GM19324 (cell line): ENCODE measurements around the gene B4GAT1.
"Not testable (repeated sequence)": the region's sequence is repeated elsewhere in the genome, so short reads cannot be mapped to it uniquely, and the experiment has no call there.

ENCODE experiments used
- ATAC-seq: cut with Tn5 transposase; IDR thresholded peaks from one replicate; pipeline ENCODE4 v1.9.1; 2021; ENCODE audit warnings: mild to moderate bottlenecking, moderate library complexity; ENCODE audit not compliant: unreplicated experiment, low FRiP score

The B4GAT1 gene

DNA sequence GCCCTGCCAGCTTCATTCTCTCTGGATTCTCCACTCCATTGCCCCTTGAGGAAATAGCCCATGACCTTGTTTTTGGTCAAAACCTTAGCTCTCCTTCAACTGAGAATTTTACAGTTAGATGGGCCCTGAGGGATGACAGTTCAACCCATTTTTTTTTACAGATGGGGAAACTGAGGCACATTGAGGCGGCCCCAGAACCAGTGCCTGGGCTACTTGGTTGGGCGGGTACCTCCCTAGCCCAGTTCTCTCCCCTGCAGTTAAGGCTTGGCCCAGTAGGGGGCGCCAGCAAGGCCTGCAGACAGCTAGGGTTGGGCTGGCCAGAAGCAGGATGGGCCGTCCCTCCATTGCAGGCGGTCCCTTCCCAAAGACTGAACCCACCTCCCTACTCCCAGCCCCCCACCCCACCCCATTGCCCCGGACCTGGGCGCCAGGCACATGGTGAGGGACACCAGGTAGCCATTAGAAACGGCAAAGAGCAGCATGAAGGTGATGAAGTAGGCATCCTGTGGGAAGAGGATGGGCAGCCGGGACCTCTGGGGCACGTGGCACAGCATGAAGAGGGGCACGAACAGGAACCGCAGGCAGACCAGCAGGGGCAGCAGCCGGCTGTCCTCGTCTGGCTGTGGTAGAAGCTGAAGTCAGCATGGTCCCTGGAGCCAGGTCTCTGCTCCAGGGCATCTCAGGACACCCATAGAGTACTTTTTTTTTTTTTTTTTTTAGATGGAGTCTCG, 16.5 kb upstream of the B4GAT1 start:
- no peak for ATAC-seq

DNA sequence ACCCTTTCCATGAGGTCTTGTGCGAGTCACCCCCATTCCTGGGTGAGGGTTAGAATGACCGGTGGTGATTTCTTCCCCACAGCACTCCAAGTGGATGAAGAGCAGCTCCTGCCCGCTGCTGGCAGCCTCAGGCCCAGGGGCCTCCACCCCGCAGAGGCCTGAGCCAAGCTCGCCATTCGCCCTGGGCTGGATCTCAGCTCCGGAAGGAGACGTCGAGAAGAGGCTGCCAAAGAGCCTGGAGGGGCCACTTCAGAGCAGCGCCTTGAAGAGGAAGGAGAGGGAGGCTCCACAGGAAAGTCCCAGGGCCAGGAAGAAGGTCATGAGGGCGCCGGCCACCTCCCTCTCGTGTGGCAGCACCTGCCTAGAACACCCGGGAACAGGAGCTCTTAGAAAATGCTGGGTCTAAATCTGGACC, 15.8 kb upstream of the B4GAT1 start:
- ATAC-seq = no peak

DNA sequence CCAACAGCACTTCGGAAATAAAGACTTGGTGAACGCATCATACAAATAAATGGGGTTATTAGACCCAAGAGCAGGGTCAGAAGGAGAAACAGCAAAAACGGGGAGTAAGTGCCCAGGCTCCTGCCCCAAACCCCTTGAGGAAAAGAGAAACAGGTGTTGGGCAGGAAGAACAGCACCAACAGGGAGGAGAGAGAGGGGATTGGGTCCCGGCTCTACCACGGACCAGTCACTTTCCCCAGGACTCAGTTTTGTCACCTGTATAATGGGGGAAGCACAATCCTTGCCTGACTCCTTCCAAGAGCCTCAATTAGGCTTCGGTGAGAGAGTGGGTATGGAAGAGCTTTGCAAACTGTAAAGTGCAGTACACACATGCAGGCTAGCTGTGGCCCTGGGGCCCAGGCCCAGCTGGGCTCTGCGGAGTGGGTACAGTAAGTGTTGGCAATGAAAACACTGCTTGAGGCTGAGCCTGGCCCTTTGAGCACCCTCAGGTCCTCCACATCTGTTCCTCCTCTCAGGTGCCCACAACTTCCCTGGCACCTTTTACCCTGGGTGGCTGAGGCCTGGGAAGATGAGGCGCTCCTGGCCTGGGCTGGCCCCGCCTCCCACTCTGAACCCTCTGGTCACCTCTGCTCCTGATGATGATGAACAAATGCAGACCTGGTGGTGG, 15.2 kb upstream of the B4GAT1 start:
- no peak for ATAC-seq

DNA sequence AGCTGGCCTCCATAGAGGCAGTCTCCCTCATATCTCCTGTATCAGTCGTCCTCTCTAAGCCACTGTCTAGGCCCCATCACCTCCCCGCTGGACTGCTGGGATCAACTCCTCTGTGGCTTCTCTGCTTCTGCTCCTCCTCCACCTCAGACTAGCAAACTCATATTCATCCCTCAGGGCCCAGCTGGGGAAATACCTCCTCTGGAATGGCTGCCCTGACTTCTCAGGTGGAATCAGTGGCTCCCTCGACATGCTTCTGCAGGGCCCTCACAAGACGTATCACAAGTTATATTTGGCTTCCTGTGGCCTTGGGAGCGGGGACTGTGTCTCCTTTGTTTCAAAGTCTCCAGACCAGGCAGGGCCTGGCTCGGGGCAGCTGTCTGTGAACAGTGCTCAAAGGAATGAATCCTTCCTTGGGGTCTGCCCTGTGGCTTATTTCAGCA, 14.1 kb upstream of the B4GAT1 start:
- no peak for ATAC-seq

DNA sequence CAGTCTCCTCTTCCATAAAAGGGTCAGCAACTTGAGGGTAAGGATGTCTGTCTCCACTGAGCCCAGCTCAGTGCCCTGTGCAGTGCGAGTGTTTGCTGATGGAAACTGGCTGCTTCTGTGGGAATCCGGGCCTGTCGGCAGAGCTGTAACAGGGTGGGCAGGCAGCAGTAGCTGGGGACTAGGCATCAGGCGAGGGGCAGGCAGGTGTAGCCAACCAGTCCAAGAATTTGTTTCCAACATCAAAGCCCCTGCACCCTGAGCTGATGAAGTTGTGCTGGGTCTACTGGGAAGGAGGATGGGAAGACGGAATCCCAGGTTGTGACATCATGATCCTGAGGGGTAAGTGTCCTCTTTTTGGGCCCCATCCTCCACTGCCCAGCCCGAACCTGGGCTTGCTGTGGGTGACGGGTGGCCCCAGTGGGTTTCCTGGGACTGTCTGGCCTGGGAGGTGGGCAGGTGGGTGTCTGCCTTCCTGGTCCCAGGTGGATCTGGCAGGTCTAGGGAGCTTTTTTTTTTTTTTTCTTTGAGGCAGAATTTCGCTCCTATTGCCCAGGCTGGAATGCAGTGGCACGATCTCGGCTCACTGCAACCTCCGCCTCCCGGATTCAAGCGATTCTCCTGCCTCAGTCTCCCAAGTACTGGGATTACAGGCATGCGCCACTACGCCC, 13.1 kb upstream of the B4GAT1 start:
- ATAC-seq = no peak

DNA sequence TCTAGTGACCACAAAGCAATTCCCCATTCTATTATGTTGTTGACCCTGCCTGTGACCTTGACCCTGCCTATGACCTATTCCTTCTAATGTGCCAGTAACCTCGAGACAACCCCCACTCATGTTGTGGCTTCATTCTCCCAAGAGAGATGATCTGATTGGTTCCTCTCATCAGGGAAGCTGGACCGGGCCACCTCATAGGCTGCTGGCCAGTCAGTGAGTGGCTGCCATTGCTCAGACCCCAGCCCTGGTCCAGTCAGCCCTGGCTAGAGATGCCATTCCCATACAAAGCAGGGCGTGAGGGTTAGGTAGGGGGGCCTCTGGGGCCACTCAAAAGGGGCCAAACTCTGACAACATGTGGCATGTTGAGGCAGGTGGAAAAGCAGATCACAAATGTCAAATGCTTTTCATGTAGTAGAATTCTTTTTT, 12.2 kb upstream of the B4GAT1 start:
- ATAC-seq = no peak

DNA sequence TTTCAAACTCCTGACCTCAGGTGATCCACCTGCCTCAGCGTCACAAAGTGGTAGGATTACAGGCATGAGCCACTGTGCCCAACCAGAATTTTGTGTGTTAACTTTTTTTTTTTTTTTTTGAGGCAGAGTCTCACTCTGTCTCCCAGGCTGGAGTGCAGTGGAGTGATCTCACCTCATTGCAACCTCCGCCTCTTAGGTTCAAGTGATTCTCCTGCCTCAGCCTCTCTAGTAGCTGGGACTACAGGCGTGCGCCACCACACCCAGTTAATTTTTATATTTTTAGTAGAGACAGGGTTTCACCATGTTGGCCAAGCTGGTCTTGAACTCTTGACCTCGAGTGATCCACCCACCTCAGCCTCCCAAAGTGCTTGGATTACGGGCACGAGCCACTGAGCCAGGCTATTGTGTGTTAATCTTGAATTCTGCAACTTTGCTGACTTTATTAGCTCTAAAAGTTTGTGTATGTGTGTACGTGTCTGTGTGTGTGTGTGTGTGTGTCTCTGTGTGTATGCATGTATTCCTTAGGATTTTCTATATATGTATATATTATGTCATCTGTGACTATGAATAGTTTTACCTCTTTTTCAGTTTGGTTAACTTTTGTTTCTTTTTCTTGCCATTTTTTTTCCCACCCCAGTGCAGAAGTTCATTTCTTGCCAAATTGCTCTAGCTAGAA, 3.3 kb upstream of the B4GAT1 start:
- ATAC-seq = not testable (repeated sequence)

DNA sequence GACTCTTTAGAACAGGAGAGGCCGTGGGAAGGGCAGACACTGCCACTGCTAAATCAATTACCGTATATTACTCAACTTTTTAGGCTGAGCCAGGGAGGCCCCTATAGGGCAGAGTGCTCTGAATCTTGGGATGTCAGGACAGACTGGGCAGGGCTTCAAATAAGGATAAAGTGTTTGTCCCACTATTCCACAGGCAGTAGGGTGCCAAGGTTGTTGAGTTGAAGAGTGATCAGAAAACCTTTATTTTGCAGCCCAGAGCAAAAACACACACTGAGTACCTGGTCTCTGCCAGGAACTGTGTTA, 1.6 kb upstream of the B4GAT1 start:
- no peak for ATAC-seq

DNA sequence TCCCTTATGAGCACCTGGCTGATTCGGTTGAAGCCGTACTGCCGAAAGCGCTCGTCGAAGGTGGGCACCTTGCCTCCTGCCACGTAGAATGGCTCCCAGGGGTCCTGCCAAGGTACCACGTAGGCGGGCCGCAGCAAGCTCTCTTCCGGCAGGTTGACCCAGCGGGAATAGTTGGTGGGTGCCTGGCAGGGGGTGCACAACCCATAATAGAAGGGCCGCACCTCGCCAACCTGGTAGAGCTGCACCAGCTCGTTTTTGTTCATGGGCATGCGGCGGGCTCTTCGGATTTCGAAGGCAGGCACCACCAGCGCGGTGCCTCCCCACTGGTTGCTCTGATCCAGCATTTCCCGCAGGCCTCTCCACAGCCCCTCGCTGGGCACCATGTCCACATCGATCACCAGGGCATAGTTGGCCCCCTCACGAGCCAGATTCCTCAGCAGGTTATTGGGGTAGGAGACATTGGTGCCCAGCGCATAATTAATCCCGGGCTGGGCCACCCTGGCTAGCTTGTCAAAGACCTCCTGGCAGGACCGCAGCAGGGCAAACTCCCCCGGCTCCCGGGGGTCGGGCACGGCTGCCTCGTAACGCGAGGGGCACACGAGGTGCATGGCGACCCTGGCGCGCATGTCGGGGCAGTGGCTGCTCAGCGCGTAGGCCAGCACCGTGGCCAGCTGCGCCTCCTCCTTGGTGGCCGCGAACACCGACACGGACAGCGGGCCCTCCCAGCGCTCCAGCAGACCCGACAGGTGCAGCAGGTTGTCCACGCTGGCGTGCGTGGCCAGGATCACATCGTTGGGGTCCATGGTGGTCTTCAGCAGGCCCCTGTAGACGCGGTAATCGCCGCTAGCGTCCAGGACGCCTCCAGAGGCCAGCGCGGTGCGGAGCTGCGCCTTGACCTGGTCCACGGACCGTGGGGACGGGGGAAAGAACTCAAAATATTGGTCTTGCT, 679 bp downstream of the B4GAT1 start:
- peak; percentile 4 for ATAC-seq

DNA sequence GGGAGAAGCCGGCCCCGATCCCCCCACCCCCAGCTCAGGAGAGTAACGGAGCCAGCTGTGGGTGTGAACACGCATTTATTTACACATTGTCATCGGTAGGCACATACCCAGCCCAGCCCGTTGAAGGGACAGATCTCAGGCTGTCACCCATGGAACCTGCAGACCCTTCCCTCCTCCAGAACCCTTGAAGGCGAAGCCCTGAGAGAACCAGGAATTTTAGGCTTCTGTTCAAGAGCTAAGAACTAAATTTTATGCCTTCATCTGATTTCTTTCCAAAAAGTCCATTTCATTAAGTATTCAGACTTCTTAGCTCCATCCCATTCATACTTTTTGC, 2.1 kb downstream of the B4GAT1 start:
- no peak for ATAC-seq

DNA sequence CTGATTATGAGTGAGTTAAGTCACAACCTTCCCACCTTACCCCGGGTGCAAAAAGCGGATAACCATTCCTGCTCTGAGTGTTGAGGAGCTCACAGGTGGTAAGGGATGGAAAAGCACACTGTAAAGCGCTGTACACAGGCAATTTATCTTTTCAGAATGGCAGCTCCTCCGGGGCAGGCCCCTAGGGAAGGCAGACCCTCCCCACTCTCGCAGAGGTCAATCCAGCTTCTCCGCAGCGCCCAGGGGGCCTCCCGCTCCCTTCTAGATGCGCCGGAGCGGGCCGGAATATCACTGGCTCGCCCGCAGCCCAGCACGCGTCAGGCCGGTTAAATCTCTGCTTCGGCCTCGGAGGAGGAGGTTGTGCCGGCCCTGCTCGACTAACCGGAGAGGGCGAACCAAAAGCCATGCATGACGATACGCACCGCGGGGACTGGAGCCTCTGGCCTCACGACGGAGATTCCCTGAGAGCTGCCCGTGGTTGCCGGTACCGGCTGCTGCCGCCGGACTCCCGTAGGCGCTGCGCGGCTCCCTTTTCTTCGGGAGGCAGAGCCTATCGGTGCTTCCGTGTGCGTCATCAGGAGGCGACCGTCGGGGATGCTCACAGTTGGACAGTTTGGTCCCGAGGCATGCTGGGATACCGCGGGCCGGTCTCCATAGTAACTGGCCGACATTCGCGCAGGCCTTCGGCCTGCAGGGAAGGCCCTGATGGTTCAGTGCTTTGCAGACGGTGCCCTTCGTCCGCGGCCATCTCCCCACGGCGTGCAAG, 2.7 kb downstream of the B4GAT1 start, which contains the start of gene BRMS1:
TSS of gene BRMS1 (minus strand) at position 555 of the 766 bp plus-strand sequence. CDS start 2,870 bp downstream, outside the sequence.
- peak; percentile 82 for ATAC-seq

DNA sequence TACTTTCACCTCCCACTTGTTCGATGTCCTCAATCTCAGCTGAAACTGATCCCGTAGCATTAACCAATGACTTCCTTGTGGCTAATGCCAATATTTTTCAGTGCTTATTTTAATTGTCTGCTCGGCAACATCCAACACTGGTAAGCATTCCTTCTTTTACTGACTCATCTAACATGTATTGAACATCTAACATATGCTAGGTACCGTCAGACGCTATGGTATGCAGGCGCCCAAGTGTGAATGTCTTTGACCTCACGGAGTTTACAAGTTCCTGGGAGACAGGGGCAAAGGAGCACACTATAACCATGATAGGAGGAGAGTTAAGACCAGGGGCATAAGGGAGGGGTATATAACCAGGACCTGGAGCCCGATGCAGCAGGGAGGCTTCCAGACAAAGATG, 4.3 kb downstream of the B4GAT1 start:
- ATAC-seq = no peak

DNA sequence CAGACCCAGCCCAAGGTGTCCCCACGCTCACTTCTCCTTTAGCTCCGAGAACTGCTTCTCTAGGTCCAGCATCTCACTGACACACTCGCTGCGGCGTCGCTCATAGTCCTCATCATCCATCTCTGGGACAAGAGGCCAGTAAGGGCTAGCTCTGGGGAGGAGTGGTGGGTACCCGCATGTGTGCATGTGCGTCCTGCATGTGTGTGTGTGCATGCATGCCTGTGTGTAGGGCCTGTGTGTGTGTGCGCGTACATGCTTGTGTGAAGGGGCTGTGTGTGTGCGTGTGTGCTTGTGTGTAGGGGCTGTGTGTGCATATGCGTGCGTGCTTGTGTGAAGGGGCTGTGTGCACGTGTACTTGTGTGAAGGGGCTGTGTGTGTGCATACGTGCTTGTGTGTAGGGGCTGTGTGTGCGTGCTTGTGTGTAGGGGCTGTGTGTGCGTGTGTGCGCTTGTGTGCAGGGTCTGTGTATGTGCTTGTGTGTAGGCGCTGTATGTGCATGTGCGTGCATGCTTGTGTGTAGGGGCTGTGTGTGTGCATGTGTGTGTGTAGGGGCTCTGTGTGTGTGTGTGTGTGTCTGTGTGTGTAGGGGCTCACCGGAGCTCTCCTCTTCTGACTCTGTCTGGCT, 5.8 kb downstream of the B4GAT1 start:
- no peak for ATAC-seq

DNA sequence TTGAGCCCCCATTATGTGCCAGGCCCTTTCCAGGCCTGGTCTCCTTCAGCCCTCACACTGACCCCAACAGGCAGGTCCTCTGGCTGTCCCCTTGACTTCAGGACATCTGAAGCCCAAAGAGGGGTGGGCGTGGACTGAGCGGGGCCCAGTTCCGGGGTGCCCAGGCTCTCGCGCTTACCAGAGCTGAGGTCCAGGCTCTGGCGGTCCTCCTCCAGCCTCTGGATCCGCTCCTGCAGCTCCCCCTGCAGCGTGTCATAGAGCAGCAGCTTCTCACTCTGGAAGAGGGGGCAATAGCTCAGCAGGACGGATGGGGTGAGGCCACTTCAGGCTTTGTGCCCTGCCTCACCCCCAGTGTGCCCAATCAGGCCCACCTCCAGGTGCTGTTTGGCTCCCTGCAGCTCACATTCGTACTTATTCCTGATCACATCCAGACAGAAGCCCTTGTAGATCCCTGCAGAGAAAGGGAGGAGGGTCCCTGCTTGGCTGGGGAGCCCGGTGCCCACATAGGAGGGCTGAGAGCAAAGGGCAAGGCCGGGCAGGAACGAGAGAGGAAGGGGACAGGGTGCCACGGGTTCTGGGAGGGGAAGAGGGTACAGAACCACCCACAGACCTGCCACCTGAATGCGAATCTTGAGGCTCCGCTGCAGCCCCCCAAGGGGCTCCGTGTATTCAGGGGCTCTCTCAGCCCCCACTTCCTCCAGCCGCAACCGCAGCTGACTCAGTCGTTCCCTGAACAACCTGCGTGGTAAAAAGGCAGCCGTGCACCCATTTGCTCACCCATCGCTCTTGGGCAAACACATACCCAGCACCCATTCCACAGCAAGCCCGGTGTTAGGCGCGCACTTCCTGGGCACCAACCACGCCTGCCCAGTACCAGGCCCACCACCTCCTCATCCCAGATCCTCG, 6.6 kb downstream of the B4GAT1 start:
- no peak for ATAC-seq

DNA sequence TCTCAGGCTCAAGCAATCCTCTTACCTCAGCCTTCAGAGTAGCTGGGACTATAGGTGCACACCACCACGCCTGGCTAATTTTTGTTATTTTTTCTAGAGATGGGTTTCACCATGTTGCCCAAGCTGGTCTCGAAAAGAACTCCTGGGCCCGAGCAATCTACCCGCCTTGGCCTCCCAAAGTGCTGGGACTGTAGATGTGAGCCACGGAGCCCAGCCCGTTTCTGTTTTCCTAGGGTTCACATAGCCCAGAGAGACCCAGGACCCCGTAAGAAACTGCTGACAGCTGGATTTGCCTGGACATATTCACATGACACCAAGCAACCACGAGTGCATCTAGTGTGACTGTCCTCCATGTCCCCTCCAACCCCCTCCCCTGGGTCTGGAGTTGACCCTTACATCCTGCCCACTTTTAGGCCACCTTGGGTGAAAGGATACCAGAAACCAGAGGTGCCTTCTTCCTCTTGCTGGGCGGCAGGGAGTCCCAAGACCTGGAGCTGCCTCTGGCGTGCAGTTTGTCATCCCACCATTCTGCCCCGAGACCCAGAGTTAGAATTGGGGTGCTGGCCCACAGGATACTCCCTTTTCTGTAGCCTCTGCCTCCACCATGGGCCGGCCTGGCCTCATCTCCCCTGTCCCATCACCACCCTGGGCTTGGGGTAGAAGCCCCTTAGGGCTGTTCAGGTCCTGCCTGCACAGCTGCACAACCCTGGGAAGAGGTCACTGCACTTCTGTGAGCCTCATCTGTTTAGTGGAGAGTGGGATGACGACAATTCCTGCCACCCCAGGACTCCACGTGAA, 7.5 kb downstream of the B4GAT1 start:
- ATAC-seq = no peak

DNA sequence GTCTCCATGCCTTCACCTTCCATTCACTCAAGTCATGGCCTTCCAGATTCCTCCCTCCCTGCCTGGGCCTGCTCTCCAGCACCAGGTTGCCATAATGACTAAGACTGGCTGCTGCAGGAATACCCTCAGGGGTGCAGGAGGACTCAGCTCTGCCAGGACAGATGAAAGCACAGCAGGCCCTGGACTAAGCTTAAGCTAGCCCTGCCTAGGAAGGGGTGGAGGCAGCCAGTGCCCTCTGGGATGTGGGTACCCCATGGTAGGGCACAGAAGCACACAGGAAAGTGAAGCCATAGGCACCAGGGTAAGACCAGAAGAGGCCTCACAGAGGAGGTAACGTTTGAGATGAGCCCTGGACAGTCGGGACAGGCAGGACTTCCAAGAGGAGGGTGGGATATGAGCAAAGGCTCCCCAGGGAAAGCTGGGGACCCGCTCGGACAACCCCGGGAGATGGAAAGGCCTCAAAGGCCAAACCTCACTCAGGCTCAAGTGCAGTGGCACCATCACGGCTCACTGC, 8.2 kb downstream of the B4GAT1 start:
- no peak for ATAC-seq
